Measurements from ENCODE around the gene SSBP2. TPM values are rescaled to one million over a fixed set of nuclear protein-coding genes. Genes with fewer than 3 reads are reported as not detected.
A peak's percentile ranks its signal among the peaks of the same experiment; 100 is the strongest.

SSBP2 gene
- total RNA-seq, 1 donor from 2014 or later = 24.3 TPM

DNA sequence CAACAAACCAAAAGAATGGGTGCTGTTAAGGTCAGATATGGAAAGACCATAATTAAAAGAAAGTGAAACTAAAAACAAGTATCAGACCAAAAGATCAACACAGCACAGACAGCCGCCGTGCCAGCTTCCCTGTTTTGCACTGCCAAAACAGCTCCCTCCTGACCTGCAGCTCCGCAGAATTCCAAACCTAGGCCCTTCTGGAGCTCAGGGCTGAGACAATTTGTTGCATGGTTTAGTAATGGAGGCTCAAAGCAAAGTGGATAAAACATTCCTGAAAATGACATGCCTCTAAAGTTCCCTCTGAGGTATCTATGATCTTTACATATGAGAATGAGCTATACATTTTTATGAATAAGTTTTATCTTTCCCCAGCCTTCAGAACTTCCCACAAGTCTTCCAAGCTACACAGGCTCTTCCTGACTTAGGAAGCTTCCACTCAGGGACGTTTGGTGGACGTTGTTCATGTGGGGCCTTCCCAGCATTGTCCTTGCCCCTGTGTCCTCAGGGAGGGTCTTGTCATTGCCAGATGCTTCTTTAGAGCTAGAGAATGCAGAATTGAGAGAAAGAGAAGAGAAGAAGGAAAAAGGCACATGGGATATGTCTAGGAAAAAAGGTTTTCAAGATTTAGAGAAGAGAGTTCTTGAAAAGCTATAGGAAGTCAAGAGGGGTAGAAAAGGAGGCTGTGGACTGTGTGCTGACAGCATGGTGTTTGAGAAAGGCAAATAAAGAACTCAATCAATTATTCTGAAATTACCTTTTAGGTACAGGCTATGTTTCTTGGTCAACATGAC, 28.4 kb upstream of the SSBP2 start:
- peak overlapping the region; percentile 80 for H3K4me3 Mint-ChIP-seq (ENCODE audit: low read depth)
- peaks cover 21% of the 10 kb centered on the region for H3K4me1 Mint-ChIP-seq (ENCODE audit: low read depth)
- peak; percentile 13 for DNase-seq (ENCODE audit: low spot score)
- intact Hi-C loops (cut with micrococcal nuclease) = no loop called here
- no peaks in the 10 kb centered on the region for H3K36me3 Mint-ChIP-seq (ENCODE audit: low read depth)
- peak overlapping the region; percentile 91 for H3K27ac Mint-ChIP-seq
- H3K27me3 Mint-ChIP-seq (ENCODE audit: low read depth) = no peaks in the 10 kb centered on the region
- peaks cover 3% of the 10 kb centered on the region for H3K9me3 Mint-ChIP-seq

DNA sequence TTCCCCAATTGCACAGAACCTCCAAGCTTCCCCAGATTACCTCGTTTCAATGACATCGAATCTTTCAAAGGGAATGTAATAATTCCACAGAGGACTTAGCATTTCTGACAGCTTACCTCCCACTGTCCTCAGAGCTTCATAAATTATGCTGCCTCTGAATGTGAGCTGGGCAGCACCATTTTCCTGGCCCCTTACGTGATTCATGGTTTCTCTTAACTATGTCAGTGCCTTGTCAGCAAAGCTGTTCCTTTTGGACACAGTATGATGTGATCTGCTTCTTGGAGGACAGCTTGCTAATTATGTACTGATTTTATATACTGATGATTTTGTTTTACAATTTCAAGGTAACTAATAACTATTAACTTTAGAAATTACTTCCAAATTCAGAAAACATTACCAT, 27.7 kb upstream of the SSBP2 start:
- H3K36me3 Mint-ChIP-seq (ENCODE audit: low read depth) = no peaks in the 10 kb centered on the region
- intact Hi-C loops (cut with micrococcal nuclease) = no loop called here
- no peak for DNase-seq (ENCODE audit: low spot score)
- H3K4me3 Mint-ChIP-seq (ENCODE audit: low read depth) = peak overlapping the region; percentile 80
- peaks cover 21% of the 10 kb centered on the region for H3K4me1 Mint-ChIP-seq (ENCODE audit: low read depth)
- H3K27me3 Mint-ChIP-seq (ENCODE audit: low read depth) = peaks cover 2% of the 10 kb centered on the region
- H3K9me3 Mint-ChIP-seq = peaks cover 3% of the 10 kb centered on the region
- H3K27ac Mint-ChIP-seq = peak overlapping the region; percentile 91

DNA sequence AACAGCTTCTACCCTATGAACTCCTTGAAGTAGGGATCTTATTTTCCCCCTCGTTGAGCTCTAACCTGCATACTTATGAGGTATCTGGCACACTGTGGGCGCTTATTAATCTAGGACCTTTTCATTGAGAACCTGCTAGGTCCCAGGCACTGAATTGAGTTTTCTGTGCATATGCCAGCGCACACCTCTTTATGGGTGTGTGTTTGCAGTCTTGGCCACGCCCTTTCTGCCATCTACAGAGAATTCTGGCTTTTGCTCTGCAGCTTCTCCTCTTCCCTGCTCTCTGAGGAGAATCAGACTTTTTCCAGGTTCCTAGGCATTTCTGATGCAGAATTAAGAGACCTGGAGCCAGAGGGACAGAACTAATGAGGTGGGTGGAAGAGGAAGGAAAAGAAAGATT, 25.4 kb upstream of the SSBP2 start:
- no peak for DNase-seq (ENCODE audit: low spot score)
- Mint-ChIP-seq H3K36me3 (ENCODE audit: low read depth) (no peaks in the 10 kb centered on the region), H3K4me3 (ENCODE audit: low read depth) (no peak overlapping the region), H3K9me3 (peaks cover 3% of the 10 kb centered on the region), H3K27ac (no peak overlapping the region), H3K27me3 (ENCODE audit: low read depth) (peaks cover 2% of the 10 kb centered on the region), H3K4me1 (ENCODE audit: low read depth) (peaks cover 18% of the 10 kb centered on the region)
- intact Hi-C loops (cut with micrococcal nuclease) = no loop called here

DNA sequence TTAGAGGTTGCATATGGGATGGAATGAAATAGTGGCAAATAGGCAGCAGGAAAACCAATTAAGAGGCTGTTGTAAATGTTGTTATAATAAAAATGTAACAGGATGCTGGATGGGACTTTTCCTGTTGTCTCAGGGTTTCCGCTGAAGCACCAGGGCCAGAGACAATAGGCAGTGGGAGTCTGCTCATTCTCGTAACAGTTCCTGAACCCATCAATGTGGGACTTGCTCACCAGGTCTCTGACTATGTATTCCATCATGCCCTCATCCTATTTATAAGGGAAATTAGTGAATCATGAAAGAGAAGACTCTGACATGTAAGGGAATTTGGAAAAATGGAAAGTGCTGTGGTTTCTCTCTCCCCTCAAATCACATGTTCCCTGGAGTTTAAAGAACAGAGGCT, 23.5 kb upstream of the SSBP2 start:
- no peak for DNase-seq (ENCODE audit: low spot score)
- Mint-ChIP-seq H3K4me1 (ENCODE audit: low read depth) (peaks cover 13% of the 10 kb centered on the region), H3K27ac (no peak overlapping the region), H3K4me3 (ENCODE audit: low read depth) (no peak overlapping the region), H3K9me3 (peaks cover 3% of the 10 kb centered on the region), H3K27me3 (ENCODE audit: low read depth) (peaks cover 6% of the 10 kb centered on the region), H3K36me3 (ENCODE audit: low read depth) (no peaks in the 10 kb centered on the region)
- intact Hi-C loops (cut with micrococcal nuclease) = no loop called here

DNA sequence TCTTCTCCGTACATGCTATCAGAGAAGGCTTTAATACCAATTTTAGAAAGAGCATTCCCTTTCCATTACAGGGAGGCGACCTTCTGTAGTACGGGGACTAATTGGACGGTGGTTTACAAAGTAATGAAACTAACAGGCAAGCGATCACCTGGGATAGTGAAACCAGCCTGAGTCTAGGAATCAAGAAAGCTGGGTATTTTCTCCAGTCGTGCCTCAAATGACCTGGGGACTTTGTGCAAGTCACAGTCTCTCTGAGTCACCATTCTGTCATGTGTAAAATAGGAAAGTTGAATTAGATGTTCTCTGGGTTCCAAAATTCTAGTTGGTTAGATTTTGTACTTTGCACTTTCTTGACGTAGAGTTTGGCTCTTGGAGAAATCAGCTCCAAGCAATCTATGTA, 22.7 kb upstream of the SSBP2 start:
- H3K4me3 Mint-ChIP-seq (ENCODE audit: low read depth) = no peak overlapping the region
- intact Hi-C loops (cut with micrococcal nuclease) = no loop called here
- no peak for DNase-seq (ENCODE audit: low spot score)
- no peaks in the 10 kb centered on the region for H3K36me3 Mint-ChIP-seq (ENCODE audit: low read depth)
- peaks cover 6% of the 10 kb centered on the region for H3K27me3 Mint-ChIP-seq (ENCODE audit: low read depth)
- no peak overlapping the region for H3K27ac Mint-ChIP-seq
- peaks cover 13% of the 10 kb centered on the region for H3K4me1 Mint-ChIP-seq (ENCODE audit: low read depth)
- H3K9me3 Mint-ChIP-seq = peaks cover 3% of the 10 kb centered on the region

DNA sequence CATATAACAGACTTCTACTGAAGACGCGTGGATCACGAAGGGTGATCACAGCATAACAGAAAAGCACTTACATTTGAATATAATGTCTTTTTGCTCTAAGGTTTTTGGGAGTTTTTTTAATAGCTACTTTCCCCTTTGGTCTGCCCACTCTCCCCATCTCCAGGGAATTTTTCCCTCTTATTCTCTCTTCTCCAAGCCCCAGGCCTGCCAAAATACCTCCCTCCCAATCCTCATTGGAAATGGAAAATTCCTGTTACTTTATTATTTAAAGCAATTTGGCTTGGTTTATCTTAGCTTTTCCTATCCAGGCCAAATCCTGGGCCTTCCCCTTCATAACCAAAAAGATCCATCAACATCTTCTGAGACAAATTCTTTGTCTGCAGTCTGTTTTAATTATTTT, 22.3 kb upstream of the SSBP2 start:
- H3K4me1 Mint-ChIP-seq (ENCODE audit: low read depth) = peaks cover 8% of the 10 kb centered on the region
- intact Hi-C loops (cut with micrococcal nuclease) = no loop called here
- no peak overlapping the region for H3K27ac Mint-ChIP-seq

DNA sequence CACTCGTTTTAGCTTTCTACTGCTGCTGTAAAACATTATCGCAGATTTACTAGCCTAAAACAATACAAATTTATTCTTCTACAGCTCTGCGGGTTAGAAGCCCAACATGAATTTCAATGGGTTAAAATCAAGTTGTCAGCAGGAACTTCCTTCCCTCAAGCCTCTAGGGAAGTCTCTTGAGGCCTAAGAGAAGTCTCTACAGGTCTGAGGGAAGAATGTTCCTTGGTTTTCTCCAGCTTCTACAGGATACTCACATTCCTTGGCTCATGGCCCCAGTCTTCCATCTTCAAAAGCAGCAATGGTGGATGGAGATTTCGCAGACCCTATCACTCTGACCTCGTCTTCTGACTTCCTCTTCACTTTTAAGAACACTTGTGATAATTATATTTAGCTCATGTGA, 21.6 kb upstream of the SSBP2 start:
- peaks cover 6% of the 10 kb centered on the region for H3K27me3 Mint-ChIP-seq (ENCODE audit: low read depth)
- DNase-seq (ENCODE audit: low spot score) = no peak
- peaks cover 8% of the 10 kb centered on the region for H3K4me1 Mint-ChIP-seq (ENCODE audit: low read depth)
- H3K4me3 Mint-ChIP-seq (ENCODE audit: low read depth) = no peak overlapping the region
- no peaks in the 10 kb centered on the region for H3K36me3 Mint-ChIP-seq (ENCODE audit: low read depth)
- intact Hi-C loops (cut with micrococcal nuclease) = no loop called here
- H3K27ac Mint-ChIP-seq = no peak overlapping the region
- no peaks in the 10 kb centered on the region for H3K9me3 Mint-ChIP-seq

More for the DNA sequence above, 22.3 kb upstream of the SSBP2 start:
- Mint-ChIP-seq H3K27me3 (ENCODE audit: low read depth) (peaks cover 6% of the 10 kb centered on the region), H3K4me3 (ENCODE audit: low read depth) (no peak overlapping the region), H3K9me3 (no peaks in the 10 kb centered on the region), H3K36me3 (ENCODE audit: low read depth) (no peaks in the 10 kb centered on the region)
- no peak for DNase-seq (ENCODE audit: low spot score)

DNA sequence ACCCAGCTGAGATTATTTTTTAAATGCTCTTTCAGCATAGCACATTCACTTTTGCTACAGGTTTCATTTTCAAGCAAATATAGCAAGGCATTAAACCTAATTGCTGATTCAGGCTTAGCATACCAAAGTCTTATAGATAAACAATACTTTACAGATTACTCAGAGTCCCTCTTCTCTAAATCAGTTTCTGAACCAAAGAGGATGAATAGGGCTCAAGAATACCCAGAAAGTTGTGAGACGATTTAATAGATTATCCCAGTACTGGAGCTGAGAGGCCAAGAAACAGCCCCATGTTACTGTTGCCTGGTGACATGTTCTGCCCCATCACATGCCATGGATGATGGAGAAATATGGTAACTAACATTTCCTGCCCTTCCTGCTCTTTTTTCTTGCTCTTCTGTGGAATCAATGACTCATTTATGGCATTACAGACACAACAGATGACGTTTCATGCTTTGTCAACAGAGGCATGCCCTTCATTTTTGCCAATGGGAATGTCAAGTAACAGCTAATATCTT, 18.1 kb upstream of the SSBP2 start:
- Mint-ChIP-seq H3K9me3 (no peaks in the 10 kb centered on the region), H3K36me3 (ENCODE audit: low read depth) (no peaks in the 10 kb centered on the region), H3K4me1 (ENCODE audit: low read depth) (peaks cover 8% of the 10 kb centered on the region)

GRCh38 chr5:81767938-81768337, 17.0 kb upstream of the SSBP2 start:
- Mint-ChIP-seq H3K27me3 (ENCODE audit: low read depth) (peaks cover 6% of the 10 kb centered on the region), H3K27ac (no peak overlapping the region), H3K9me3 (no peaks in the 10 kb centered on the region), H3K4me3 (ENCODE audit: low read depth) (no peak overlapping the region), H3K36me3 (ENCODE audit: low read depth) (no peaks in the 10 kb centered on the region), H3K4me1 (ENCODE audit: low read depth) (peaks cover 8% of the 10 kb centered on the region)
- no peak for DNase-seq (ENCODE audit: low spot score)
- intact Hi-C loops (cut with micrococcal nuclease) = no loop called here

More for the DNA sequence above, 18.1 kb upstream of the SSBP2 start:
- Mint-ChIP-seq H3K27me3 (ENCODE audit: low read depth) (peaks cover 6% of the 10 kb centered on the region), H3K4me3 (ENCODE audit: low read depth) (no peak overlapping the region), H3K27ac (no peak overlapping the region)
- intact Hi-C loops (cut with micrococcal nuclease) = no loop called here
- DNase-seq (ENCODE audit: low spot score) = no peak

DNA sequence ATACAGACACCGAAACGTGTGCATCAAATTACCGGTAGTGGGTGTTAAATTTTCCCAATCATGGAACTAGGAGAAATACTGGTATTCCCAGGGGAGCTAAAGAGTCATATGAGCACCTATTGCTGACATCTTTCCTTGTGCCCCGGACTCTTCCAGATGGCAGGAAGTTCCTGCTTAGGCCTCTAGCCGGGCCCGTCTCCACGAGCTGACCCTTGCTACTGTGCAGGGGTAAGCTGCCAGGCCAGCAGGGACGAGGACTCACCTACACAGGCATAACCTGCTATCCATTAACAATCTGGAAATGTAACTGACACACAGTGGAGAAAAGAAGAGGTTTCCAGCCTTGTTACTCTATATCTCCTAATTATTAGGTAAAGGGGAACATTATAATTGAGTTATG, 16.2 kb upstream of the SSBP2 start:
- H3K9me3 Mint-ChIP-seq = no peaks in the 10 kb centered on the region
- H3K4me1 Mint-ChIP-seq (ENCODE audit: low read depth) = peaks cover 8% of the 10 kb centered on the region
- H3K27ac Mint-ChIP-seq = no peak overlapping the region
- intact Hi-C loops (cut with micrococcal nuclease) = no loop called here
- no peaks in the 10 kb centered on the region for H3K36me3 Mint-ChIP-seq (ENCODE audit: low read depth)
- DNase-seq (ENCODE audit: low spot score) = no peak
- peaks cover 6% of the 10 kb centered on the region for H3K27me3 Mint-ChIP-seq (ENCODE audit: low read depth)
- no peak overlapping the region for H3K4me3 Mint-ChIP-seq (ENCODE audit: low read depth)

- H3K4me1 Mint-ChIP-seq (ENCODE audit: low read depth) = peaks cover 11% of the 10 kb centered on the region
- H3K27me3 Mint-ChIP-seq (ENCODE audit: low read depth) = peaks cover 6% of the 10 kb centered on the region
- DNase-seq (ENCODE audit: low spot score) = no peak
- intact Hi-C loops (cut with micrococcal nuclease) = no loop called here
- H3K36me3 Mint-ChIP-seq (ENCODE audit: low read depth) = no peaks in the 10 kb centered on the region
- no peak overlapping the region for H3K27ac Mint-ChIP-seq
- no peaks in the 10 kb centered on the region for H3K9me3 Mint-ChIP-seq
- no peak overlapping the region for H3K4me3 Mint-ChIP-seq (ENCODE audit: low read depth)
Measured at GRCh38 chr5:81766611-81767010, 15.7 kb upstream of the SSBP2 start.

- H3K27ac Mint-ChIP-seq = no peak overlapping the region
- peaks cover 8% of the 10 kb centered on the region for H3K27me3 Mint-ChIP-seq (ENCODE audit: low read depth)
- no peaks in the 10 kb centered on the region for H3K9me3 Mint-ChIP-seq
- H3K4me1 Mint-ChIP-seq (ENCODE audit: low read depth) = peaks cover 25% of the 10 kb centered on the region
- no peaks in the 10 kb centered on the region for H3K36me3 Mint-ChIP-seq (ENCODE audit: low read depth)
- no peak for DNase-seq (ENCODE audit: low spot score)
- no peak overlapping the region for H3K4me3 Mint-ChIP-seq (ENCODE audit: low read depth)
- intact Hi-C loops (cut with micrococcal nuclease) = no loop called here
Measured at GRCh38 chr5:81763294-81763928, 12.5 kb upstream of the SSBP2 start.

- Mint-ChIP-seq H3K36me3 (ENCODE audit: low read depth) (no peaks in the 10 kb centered on the region), H3K9me3 (no peaks in the 10 kb centered on the region), H3K4me3 (ENCODE audit: low read depth) (no peak overlapping the region), H3K4me1 (ENCODE audit: low read depth) (peaks cover 26% of the 10 kb centered on the region), H3K27ac (no peak overlapping the region), H3K27me3 (ENCODE audit: low read depth) (peaks cover 8% of the 10 kb centered on the region)
- no peak for DNase-seq (ENCODE audit: low spot score)
- intact Hi-C loops (cut with micrococcal nuclease) = no loop called here
Measured at GRCh38 chr5:81762853-81763252, 12.0 kb upstream of the SSBP2 start.

Data from activated T-helper 2 cell treated with anti-CD3 and anti-CD28 coated beads, Interferon-gamma antibody, Interleukin-2, Interleukin-4, amounts not matched to agents 10 μg/mL and 5 μg/mL and 100 μg/mL, durations not matched to agents 14 hours and 24 hours and 36 hours (primary cell).